Activated T-cell treated with anti-CD3 and anti-CD28 coated beads for 48 hours (primary cell): ENCODE measurements around the gene KL.

Experiments
- DNase-seq: peaks from one replicate; pipeline ENCODE4 v3.0.0-alpha.2; 2020; ENCODE audit warnings: low read depth

Gene KL

DNA sequence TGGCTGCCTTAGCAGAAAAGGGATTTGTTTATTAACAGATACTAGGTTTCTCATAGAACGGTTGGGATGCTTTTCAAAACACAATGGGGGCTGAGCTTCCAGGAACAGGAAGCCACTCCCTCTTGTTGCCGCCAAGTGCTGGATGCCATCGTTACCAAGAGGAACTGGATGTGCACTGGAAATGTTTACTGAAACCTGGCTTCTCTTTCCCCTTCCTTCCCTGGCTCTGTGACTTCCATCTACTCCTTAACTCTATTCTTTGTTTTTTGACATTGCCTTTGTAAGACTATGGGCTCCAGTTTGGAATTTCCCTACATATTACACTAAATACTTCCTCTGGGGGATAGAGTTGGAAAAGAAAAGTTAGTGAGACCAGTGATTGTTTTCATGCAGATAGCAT is 11.7 kb upstream of the KL start:
- no peak for DNase-seq

DNA sequence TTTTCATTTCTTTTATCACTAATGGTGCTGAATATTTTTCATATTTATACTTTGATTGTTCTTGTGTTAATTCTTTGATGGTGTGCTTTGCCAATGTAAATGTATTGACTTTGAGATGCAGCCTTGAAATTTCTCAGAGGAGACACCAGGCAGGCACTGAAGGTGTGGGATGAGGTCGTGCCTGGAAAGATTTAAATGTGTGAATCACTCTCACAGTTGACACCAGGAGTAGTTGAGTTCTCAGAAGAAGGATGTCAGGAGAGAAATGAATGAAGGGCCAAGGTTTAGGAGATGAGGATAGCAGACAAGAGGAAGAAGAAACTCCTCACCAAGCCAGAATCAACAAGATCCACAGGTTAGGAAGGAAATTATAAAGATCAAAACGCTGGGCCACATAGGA is 10.1 kb upstream of the KL start:
- no peak for DNase-seq

DNA sequence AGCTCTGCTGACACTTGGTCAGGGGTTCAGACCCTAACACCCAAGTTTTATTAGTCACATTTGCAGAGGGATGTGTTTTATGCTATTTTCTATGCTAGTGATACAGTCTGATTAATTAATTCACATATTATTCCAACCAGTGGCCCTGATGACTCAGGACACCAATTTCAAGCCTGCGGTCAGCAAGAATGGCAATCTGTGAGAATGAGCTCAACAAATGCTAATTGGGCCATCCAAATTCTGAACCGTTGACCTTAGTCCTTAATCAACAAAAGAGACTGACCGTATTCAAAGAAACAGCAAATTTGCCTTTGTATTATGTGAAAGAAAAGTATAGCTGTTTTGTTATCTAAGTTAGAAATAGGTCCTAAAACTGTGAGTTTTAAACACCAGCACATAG is 9.6 kb upstream of the KL start:
- no peak for DNase-seq

DNA sequence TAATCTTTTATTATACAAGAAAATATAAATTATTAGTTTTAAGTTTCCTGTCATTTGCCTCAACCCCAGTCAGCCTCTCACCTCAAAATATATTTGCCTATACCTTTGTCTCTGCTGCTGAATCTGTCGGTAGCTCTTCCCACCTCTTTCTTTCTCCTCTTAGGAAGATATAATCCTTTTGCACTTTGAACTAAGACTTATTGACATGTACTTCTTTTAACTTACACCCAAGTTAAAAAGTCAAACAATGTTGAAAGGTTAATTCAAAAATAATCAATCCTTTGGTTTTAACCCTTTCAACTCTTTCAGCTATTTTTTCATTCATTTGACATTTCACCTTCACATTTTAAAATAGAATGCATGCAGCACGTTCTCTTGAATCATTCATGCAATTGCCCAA is 9.0 kb upstream of the KL start:
- DNase-seq: no peak

DNA sequence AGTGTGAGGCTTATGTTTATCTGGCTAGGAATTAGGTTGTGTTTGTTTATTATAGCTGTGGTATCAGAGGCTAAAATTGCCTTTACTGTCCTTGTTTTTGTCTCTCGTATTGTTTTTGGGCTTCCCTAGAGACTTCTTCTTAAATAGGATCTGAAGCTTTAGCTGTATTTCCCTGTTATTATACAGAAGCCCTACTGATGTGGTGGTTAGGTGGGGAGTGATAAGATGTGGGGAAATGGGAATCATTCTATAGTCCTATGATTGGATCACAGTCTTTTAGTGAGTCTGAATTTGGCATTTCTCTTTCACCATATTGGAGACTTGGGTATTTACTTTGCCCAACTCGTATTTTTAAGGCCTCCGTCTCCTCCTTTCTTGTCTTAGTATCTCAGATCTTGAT is 8.3 kb upstream of the KL start:
- DNase-seq: no peak

DNA sequence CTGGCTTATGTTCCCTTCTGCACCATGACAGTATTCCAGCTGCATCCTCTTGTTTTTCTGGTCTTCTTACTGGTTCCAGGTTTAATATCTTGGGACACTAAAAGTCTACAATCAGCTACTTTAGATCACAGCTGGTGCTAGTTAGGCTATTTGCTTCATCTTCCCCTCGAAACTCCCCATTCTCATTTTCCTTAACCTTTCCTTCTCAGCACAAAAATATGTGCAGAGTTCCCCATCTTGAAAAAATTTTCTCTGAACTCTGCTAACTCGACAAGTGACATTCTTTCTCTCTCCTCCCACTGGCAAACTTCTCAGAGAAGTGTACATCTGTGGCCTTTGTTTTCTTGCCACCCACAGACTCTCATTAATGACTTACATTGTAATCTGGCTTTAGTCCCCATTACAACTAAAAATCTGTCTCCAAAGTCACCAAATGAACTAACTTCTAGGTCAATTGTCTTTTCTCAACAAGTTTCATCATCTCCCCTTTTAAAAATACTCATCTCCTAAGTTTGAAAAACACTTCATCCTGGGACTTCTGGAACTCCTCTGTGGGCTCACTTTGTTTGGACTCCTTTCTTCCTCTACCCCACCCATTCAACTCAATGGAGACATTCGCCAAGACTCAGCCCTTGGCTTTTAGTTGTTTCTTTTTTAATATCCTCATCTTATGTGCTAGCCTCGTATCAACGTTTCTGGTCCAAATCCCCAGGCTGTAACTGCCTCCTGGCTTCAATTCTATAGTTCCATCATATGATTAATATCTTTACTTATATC is 7.1 kb upstream of the KL start:
- DNase-seq: no peak

DNA sequence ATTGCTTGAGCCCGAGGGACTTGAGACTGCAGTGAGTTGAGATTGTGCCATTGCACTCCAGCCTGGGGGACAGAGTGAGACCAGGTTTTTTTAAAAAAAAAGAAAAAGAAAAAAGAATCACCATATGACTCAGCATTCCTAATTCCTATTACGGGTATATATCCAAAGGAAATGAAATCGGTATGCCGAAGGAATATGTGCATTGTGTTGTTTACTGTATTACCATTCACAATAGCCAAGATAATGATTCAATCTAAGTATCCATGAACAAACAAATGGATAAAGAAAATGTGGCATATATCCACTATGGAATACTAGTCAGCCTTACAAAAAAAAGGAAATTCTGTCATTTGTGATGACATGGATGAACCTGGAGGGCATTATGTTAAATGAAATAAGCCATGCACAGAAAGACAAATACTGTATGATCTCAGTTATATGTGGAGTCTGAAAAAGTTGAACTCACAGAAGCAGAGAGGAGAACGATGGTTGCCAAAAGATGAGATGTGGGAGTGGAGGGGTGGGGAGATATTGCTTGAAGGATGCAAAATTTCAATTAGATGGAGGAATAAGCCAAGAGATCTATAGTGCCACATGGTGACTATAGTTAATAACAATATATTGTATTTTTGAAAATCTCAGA is 4.3 kb upstream of the KL start:
- DNase-seq: no peak

DNA sequence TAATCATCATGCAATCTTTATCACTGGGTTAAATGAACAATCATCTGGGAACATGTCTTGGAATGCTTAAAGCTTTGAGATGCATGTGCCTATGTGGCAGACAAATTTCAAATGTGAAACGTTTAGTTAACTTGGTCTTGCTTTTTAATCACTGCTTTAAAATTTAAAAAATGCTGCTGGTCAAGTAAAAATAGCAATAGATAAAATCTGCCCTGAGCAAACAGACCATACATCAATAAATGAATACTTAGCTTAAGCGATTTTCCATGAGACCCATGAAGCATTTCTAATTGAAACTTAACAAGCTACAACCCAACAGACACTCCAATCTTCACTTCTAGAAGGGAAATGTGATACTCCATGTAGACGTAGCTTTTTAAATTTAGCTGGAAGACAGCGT is 1.9 kb upstream of the KL start:
- no peak for DNase-seq

DNA sequence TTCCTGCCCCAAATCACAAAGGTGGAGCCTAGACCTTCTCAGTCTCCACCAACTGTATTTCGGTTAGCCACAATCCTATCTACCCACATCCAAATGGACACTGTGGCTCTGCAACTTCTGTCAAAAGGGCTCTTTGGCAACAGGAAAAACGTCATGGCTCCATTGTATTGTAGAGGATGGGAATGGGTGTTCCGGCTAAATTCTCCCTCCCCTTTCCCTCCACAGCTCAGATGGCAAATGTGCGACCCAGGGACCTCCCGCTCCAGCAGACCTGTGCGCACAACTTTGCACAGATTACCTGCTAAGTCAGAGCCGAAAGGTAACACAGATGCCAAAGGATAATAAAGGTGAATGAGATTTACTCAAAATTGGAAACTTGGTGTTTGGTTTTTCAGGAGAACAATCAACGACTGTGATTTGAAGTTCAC is 968 bp upstream of the KL start:
- no peak for DNase-seq

DNA sequence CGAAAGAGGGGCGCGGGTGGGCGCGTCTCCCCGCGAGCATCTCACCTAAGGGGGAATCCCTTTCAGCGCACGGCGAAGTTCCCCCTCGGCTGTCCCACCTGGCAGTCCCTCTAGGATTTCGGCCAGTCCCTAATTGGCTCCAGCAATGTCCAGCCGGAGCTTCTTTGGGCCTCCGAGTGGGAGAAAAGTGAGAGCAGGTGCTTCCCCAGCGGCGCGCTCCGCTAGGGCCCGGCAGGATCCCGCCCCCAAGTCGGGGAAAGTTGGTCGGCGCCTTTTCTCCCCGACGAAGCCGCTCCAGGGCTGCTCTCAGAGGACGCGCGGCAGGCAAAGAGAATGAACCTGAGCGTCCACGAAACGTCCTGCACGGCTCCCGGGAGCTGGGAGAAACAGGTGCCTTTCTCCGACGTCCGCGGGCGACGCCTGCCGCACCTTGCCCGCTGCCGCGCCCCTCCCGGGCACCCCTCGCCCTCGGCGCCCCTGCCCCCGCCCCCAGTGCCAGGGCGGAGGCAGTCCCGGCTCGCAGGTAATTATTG is 366 bp upstream of the KL start:
- peak; percentile 1 for DNase-seq

DNA sequence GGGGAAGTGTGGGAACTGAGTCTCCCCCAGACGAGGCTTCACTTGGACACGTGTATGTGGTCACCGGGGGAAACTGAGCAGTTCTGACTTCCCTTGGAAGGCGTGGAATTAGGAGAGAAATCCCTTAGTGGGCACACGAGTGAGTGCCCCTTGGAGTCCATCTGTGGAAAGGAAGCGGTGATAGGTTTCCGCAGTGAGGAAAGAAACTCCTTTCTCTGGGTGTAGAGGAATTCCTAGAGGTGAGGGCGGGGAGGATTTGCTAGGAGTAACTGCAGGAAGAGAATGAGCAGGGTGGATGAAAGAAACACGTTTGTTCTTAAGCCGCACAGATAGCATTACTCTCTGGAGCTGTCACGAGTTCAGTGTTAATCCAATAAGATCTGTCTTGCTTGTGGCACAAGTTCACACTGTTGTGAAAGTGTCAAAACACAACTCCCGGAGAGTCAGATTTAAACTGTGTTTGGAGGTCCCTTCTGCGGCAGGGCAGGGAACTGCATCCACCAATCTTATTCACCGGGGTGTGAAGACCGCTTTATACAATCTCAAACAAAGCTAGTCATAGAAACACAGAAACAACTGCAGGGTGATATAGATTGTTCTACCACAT is 1.2 kb downstream of the KL start:
- DNase-seq: peak; percentile 38

DNA sequence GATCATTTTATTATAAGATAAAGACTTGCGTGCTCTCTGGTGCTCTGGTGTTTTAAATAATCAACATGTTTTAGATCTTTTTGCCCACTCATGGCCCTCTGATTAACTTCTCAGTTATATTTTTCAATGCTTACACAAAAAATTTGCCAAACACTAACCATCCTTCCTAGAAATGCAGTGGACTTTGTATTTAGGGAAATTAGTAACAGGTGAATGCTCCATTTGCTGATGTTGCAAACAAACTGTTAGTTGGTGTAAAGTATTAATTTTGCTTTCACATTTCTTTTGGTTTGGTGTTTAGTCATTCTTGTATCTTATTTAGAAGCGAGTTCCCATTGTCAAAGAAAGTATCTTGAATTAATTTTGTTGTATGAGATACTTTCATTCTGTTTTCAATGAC is 2.7 kb downstream of the KL start:
- no peak for DNase-seq

DNA sequence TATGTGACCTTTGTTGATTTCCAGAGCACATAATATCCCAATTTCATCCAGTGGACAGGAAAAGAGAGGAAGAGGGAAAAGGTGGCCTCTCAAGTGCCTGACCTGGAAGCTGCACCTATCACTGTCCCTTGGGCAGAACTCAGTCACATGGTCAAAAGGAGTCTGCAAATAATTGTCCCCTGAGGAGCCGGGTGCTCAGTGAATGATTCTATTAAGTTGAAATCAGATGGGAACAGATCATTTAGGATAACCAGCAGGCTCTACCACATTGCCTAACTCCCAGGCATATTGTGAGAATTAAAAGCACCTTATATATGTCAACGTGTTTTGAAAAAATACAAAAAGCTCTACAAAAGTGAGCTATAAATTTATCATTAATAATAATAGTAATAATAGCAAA is 6.8 kb downstream of the KL start:
- DNase-seq: no peak

DNA sequence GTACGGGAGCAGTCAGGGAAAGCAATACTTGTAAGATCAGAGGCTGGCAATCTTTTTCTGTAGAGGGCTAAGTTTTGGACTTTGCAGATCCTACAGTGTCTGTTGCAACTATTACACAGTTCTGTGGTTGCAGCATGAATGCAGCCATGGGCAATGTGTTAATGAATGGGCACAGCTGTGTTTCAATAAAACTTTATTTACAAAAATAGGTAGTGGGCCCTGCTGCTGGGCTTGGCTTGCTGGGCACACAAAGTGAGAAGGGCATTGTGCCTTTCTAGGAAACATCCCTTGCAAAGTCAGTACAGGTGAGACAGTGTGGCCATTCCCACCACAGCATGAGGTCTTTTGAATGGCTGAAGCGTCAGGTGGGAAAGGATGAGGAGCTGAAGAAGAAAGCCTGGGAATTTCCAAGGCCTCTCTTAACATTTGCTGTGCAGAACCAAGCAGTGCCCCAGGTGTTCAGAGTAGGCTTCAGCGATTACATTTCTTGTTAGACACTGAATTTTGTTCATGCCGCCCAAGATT is 9.1 kb downstream of the KL start:
- no peak for DNase-seq

DNA sequence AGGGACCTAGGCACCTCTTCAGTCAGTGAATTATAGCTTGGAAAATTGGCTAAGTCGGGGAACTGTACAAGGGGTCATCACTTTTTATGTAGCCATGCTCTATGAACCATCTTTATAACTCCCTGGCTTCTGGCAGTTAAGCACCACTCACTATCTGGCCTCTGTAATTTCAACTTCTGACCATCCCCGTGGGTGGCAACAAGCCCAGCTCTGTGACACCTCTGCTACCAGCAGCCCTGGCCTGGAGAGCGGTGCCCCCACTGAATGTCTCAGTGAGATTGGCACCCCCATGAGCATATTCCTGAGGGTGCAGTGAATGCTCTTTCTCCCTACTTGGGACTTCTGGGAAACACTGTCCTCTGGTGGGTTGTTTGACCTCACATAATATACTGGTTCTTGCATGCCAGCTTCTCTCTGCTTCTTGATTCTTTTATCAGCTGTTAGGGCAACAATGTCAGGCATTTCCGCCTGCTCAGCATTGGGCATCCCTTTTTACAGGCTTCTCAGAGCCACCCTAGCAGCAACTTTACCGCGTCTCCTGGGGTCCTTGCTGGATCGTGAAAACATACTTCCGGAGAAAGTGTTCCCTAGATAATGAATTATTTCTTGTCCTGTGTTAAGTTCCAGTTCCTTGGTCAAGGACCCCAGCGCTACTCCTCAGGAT is 10.4 kb downstream of the KL start:
- no peak for DNase-seq

DNA sequence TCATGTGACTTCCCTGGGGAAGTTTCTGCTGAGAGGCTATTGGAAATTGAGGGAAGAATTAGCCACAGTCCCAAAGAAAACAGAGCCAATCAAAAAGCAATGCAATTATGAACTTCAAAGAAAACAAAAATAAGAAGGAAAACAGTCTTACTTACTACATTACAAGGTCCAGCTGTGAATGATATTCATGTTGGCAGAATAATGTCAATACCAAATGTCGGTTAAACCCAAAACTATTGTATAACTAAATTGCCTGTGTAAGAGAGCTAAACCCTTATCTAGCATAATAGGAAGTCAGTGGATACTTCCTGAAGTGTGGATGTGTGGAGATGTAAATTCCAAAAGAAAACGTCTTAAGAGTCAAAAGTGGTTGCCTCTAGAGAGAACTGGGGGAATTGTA is 12.4 kb downstream of the KL start:
- no peak for DNase-seq

DNA sequence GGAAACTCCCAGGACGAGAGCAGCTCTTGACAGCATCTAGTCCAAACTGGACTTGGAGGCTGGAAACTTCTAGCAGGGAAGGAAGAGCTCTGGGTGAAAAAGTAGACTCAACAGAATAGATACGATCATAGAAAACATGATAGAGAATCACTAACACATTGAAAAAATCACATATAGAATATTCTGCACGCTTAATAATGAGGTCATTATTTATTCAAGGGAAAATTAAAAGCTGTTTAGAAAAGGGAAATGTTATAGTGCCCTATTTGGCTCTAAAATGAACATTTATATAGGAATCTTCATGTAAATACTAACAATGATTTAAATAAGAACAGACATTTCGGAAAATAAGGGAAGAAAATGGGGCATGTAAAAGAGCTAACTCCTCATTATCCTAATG is 15.1 kb downstream of the KL start:
- no peak for DNase-seq

DNA sequence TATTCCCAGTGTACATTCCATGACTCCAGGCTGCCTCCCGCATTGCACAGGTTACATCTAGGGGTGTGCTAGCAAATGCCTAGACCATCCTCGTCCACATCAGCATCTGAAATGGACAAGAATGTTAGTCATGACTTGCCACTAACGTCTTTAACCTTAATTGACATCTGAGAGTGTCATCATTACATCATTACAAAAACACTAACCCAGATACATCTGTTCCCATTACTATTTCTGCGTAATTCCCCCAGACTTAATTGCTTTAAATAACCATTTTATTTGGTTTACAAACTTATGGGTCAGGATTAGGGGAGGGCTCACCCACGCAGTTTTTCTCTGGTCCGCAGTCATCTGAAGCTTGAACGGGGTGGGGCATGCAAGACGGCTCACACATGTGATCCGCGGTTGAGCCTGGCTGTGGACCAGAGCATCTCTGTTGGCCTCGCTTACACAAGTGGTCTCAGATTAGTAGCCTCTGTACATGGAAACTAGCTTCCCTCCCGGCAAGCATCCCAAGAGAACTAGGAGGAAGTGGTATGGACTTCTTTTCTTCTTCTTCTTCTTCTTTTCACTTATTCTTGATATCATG is 15.9 kb downstream of the KL start:
- no peak for DNase-seq

DNA sequence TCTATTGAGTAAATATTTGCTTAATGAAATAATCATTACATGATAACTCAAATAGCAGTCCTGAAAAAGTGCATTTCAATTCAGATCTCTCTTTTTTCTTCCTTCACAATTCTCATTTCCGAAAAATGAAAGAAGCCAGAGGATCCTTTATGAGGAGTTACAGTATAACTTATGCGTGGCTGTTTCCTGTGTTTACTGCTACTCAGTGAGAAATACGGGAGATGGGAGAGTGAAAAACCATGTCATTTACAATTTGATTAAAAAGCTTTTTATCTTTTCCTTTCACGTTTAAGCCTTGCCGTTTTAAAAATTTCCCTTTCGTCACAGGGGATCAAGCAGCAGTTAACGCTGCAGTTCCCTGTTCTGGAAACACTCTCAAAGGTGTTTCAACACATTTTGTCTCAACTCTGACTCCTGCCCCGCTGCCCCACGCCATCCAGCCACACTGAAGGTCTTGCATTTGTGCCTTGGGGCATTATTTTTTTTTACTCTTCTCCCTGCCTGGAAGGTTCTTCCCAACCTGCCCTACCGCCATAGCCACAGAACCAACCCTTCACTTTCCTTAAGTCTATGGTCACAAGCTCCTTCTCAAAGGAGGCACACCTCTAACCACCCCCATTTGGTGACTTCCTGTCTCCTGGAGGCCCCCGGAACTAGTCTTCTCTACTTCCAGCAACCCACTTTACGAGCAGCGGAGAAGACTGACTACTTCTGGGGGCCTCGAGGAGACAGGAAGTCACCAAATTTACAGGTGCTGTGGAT is 17.0 kb downstream of the KL start:
- peak; percentile 1 for DNase-seq

DNA sequence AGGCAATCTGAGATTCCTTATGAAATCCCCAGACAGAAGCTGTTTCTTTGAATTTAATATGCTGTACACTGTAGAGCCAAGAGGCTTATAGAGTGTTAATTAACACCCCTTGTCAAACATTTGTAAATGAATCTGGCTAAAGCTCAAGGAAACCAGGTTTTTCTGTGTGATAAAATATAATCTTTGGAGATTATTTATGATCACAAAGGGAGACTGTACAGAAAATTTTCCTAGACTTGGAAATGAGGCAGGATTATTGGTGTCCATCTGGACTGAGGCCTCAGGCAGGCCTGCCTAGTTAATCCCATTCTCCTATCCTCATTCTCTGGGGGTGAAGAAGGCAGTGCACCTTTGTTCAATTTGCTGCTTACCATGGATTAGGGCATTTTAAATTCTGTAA is 17.8 kb downstream of the KL start:
- no peak for DNase-seq

DNA sequence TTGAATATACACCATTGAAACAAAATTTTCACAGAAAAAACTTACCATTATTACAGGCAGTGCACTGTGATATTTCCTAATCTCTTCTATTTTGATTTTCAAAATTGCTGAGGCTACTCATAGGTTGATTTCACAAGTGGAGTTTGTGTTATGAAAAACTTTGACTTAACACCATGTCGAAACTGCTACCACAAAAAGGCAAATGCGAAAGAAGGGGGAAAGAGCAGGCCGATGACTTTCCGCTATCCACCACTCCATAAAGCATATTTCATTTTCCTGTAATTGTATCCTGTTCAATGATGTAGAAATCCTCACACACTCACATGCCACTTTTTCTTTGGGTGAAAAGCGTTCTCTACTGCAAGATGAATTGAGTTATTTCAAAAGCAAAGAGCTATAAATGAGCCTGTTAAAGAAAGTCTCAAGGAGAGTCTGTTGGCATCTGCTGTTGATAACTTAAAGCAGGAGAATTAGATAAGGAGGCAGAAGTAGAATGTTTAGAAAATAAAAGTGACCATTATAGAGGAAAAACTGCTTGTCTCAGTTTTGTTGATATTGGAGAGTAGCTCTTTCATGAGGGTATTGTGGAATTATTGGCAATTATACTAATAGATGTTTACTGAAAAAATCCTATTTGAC is 18.8 kb downstream of the KL start:
- DNase-seq: no peak
